DND-41 (cell line): Measurements from ENCODE around the gene GUCD1.

Experiments used
- EZH2 ChIP-seq: IDR thresholded peaks from 3 replicates; pipeline ENCODE4 v1.6.1; 2012; ENCODE audit warnings: borderline replicate concordance, low read depth, mild to moderate bottlenecking, moderate library complexity, low read length, inconsistent platforms; ENCODE audit not compliant: severe bottlenecking
- TF ChIP-seq, protein P1 (sequence below): IDR thresholded peaks from 2 replicates; pipeline ENCODE4 v1.5.1; 2012; ENCODE audit warnings: borderline replicate concordance, low read length, moderate library complexity, mild to moderate bottlenecking; ENCODE audit not compliant: poor library complexity, severe bottlenecking; ENCODE audit errors: extremely low read depth

DNA sequence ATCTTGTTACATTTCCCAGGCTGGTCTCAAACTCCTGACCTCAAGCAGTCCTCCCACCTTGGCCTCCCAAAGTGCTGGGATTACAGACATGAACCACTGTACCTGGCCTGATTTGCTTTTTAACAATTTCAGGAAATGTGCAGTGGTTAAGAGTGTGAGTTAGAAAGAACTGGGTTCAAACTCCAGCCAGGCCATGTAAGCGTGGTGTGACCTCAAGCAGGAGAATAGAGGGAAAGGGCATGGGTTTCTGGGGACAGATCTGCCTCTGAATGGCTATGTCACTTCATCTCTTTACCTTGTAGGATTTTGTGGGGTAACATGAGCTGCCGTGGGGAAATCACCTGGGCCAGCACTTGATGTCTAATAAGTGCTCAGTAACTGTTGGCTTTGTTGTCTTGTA is 10.1 kb upstream of the GUCD1 start:
- TF ChIP-seq, protein P1, sequence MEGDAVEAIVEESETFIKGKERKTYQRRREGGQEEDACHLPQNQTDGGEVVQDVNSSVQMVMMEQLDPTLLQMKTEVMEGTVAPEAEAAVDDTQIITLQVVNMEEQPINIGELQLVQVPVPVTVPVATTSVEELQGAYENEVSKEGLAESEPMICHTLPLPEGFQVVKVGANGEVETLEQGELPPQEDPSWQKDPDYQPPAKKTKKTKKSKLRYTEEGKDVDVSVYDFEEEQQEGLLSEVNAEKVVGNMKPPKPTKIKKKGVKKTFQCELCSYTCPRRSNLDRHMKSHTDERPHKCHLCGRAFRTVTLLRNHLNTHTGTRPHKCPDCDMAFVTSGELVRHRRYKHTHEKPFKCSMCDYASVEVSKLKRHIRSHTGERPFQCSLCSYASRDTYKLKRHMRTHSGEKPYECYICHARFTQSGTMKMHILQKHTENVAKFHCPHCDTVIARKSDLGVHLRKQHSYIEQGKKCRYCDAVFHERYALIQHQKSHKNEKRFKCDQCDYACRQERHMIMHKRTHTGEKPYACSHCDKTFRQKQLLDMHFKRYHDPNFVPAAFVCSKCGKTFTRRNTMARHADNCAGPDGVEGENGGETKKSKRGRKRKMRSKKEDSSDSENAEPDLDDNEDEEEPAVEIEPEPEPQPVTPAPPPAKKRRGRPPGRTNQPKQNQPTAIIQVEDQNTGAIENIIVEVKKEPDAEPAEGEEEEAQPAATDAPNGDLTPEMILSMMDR = no peak
- no peak for TF ChIP-seq EZH2
